Fibroblast of peridontal ligament (primary cell): ENCODE measurements around the gene NUDT19.
A peak's percentile ranks its signal among the peaks of the same experiment; 100 is the strongest.
"Not testable (repeated sequence)": the region's sequence is repeated elsewhere in the genome, so short reads cannot be mapped to it uniquely, and the experiment has no call there.

Experiments
- DNase-seq: peaks from one replicate; pipeline ENCODE4 v3.0.0-alpha.2; 2010; ENCODE audit errors: extremely low read depth

Gene NUDT19

DNA sequence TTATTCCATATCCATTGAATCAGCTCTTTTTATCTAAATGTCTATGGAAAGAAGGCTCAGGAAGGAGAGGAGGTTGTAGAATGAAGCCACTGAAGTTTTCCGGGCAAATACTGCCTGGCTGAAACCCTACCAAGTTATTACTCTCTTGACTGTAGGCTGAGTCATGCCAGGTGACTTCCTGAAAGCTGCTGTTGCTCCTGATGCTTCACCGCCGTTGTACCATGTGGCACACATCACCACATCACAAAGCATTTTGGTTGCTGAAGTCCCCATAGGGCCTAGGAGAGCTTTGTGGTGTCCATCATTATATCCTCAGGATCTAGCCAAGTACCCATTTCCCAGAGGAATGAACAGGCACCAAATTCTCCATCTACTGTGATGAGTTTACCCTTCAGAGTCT lies 16.8 kb downstream of the NUDT19 start:
- DNase-seq = no peak

DNA sequence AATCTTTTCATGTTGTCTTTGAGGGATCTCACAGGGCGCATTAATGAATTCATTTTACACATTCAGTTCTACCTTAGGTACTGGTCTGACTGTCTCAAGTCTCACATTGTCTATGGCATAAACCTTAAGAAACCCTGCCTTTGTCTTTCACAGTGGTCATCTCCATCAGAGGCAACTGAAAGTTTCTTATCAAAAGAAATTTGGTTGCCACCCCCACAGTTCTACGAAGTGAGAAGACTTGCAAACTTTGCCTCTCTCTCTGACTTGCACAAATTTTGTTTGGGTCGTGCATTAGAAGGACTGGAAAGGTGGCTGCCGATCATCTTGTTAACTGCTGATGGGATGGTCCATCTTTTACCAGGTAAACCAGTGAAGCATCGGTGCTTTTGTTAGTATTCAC lies 17.4 kb downstream of the NUDT19 start:
- no peak for DNase-seq

DNA sequence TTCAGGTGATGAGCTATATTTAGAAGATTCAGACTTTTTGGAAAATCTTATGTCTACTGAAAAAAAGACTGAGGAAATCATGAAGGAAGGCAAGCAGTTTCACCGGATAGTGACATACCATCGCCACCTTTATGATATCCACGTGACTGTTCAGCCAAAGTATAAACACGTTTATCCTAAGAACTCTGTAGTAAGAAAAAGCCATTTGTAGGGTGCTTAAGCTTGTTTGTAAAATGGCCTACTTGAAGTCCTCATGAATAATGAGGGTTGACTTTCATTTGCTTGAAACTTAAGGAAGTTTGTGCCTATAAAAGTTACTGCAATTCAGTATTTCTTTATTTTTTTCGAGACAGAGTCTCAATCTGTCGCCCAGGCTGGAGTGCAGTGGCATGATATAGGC lies 20.1 kb downstream of the NUDT19 start:
- no peak for DNase-seq

DNA sequence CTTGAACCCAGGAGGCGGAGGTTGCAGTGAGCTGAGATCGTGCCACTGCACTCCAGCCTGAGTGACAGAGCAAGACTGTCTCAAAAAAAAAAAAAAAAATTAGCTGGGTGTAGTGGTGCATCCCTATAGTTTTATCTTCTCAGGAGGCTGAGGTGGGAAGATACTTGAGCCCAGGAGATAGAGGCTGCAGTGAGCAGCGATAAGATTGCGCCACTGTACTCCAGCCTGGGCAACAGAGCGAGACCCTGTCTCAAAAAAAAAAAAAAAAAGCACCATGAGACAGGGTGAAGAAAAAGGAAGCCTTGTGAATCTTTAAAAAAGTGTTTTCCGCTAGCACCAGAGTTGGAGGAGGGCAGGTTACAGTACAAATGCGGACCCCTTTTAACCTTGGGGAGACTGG lies 24.6 kb downstream of the NUDT19 start:
- DNase-seq = not testable (repeated sequence)

DNA sequence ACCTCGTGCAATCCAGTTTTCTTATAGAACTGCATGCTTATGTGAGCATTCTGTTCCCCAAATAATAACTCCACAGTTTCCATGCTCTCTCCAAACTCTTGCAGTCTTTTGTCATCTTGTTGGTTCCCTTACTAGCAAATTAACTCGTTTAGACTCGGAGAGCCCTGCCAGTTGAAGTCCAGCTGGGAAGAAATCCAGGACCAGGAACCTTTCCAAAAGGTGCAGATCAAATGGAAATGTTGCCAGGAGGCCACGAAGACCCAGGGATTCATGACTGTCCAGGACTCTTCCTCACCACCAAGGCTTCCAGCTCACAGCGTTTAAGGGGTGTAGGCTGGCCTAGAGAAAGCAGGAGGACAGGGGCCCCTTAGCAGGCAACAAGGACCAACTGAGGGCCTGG lies 25.9 kb downstream of the NUDT19 start:
- no peak for DNase-seq

DNA sequence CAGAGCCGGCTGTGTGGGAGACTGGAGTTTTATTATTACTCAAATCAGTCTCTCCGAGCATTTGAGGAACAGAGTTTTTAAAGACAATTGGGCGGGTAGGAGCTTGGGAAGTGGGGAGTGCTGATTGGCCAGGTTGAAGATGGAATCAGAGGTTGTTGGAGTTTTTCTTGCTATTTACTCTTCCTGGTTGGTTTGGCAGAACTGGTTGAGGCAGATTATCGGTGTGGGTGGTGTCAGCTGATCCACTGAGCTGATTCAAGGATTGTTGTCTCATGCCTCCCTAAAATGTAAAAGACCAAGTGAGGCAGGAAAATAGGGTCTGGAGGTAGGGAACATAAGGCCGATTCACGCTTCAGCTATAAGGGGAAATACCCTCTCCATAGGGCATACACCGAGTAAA lies 26.7 kb downstream of the NUDT19 start:
- DNase-seq = no peak

DNA sequence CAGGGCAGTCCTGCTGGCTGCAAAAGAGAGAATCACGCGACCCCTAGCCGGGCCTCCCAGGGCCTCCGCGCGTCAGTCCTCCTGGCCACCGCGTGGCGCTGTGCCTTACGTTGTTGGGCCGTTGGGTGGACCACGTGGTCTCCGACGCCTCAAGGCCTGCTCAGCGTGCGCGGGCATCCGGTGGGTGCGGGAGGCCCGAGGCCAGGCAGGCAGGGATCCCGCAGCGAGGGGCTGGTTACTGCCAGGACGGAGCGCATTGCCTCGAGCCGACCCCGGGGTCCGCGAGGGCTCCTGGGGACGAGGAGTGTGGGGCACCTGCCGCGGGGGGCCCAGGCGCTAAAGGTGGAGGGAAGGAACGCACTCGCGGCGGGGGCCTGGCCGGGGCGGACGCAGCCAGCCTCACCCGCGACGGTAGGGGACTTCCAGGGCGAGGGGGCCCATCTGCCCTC lies 28.0 kb downstream of the NUDT19 start, which contains the start of gene TDRD12:
TDRD12 (plus strand) TSS at position 157 of the 449 bp plus-strand sequence. CDS start 306 bp downstream, outside the sequence.
- no peak for DNase-seq

DNA sequence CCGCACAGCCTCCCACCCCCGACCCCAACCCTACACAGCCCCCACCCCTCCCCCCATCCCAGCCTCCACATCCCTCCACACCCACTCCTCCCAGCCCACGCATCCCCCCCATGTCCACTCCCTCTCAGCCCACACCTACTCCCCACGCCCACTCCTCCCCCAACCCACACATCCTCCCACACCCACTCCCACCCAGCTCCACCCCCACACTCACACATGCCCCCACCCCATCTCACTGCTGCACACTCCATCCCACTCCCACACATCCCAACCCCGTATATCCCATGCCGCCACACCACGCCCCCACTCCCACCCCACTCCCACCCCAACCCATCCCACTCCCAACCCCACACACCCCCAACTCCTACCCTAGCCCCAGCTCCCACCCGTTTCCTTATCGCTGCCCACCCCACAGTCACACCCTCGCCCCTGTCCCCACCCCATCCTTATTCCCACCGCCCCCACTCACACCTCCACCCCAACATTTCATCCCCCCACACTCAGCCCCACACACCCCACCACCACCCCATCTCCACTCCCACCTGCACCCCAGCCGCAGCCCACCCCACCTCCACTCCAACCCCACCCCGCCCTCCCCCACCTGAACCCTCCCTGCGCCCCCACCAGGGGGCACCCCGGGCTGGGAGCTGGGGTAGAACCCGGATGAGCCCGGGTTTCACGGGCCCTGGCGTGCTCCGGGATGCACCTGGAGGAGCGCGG lies 28.8 kb downstream of the NUDT19 start:
- no peak for DNase-seq

DNA sequence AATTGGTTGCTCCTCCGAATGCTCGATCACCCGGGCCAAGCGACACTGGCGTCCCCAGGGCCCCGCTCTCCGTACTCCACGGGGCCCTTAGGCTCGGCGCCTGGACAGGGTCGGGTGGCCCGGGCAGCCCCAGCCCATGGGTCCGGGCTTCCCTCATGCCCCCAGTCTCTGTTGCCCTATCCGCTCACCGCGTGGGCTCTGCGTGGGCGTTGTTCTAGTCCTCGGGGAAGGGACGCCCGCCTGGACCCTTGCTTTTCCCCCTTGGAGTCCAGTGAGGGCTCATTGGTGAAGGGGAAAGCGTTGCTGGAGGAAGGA lies 29.3 kb downstream of the NUDT19 start:
- DNase-seq = no peak

DNA sequence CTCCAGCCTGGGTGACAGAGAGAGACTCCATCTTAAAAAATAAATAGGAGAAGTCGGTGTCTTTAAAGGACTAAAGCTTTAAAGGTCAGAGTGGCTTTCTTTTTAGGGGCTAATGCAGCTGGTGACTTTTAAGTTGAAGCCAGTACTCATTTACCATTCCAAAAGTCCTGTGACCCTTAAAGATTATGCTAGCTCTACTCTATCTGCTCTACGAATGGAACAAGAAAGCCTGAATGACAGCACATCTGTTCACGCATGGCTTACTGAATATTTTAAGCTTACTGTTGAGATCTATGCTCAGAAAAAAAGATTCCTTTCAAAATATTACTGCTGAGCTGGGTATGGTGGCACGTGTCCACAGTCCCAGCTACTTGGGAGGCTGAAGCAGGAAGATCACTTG lies 44.3 kb downstream of the NUDT19 start:
- DNase-seq = no peak

DNA sequence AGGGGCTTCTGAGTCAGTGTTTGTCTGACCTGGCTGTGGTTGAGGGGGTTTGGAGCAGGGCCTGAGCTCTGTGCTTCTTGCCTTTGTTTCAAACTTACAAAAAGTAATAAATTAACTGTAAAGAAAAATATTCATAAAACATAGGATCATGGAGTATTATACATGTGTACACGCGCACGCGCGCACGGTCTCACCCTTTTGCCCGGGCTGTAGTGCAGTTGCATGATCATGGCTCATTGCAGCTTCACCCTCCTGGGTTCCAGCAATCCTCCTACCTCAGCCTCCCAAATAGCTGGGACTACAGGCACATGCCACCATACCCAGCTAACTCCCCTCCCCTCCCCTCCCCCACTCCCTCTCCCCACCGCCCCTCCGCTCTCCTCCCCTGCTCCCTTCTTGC lies 51.4 kb downstream of the NUDT19 start:
- no peak for DNase-seq

DNA sequence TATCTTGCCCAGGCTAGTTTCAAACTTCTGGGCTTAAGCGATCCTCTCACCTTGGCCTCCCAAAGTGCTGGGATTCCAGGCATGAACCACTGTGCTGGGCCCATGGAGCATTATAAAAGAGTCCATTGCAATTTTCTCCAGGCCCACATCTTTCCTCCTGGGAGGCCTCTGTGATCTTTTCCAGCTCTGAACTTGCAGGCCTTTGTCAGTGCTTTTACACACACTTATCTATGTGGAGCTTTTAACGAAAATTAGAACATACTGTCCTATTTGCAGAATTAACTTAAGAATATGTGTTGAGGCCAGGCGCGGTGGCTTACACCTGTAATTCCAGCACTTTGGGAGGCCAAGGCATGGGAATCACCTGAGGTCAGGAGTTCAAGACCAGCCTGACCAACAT lies 51.8 kb downstream of the NUDT19 start:
- DNase-seq = no peak

DNA sequence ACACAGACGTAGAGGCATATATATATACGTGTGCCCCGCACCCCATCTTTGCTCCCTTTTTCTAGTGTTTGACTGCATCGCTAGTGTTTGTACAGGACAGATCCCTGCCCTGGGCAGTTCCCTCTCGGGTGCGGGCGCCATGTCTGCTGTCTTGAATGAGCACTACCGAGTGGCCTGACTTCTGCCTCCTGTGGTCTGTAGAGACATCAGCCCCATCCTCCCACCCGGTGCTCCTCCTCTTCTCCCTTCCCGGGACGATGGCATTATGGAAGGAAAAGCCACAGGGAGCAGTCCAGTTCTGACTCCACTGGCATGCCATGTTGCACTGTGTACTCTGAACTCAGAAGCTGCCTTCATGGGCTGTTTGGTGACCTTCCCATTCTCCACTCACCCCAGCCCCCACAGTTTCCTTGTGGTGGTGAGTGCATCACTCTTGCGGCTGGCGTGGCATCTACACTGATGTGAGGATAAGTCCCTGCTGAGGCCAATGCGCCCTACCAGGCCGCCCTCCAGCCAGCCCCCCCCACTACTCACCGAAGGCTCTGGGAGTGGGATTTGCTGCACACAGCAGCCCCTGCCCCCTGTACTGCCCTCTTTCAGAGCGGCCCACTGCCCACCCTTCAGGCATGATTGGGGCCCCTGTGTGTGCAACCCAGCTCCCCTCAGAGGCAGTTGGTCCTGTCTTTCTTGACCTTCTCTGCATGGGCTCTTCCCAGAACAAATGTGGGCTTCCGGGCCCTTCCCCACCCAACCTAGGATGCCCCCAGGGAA lies 53.1 kb downstream of the NUDT19 start:
- DNase-seq = no peak

DNA sequence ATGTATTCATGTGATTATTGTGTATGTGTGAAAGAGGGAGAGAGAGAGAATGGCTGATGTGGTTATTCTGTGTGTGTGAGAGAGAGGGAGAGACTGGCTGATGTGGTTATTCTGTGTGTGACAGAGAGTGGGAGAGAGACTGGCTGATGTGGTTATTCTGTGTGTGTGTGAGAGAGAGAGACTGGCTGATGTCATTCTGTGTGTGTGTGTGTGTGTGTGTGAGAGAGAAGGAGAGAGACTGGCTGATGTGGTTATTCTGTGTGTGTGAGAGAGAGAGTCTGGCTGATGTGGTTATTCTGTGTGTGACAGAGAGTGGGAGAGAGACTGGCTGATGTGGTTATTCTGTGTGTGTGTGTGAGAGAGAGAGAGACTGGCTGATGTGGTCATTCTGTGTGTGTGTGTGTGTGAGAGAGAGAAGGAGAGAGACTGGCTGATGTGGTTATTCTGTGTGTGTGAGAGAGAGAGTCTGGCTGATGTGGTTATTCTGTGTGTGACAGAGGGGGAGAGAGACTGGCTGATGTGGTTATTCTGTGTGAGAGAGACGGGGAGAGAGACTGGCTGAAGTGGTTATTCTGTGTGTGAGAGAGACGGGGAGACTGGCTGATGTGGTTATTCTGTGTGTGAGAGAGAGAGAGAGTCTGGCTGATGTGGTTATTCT lies 54.1 kb downstream of the NUDT19 start:
- peak; percentile 5 for DNase-seq

DNA sequence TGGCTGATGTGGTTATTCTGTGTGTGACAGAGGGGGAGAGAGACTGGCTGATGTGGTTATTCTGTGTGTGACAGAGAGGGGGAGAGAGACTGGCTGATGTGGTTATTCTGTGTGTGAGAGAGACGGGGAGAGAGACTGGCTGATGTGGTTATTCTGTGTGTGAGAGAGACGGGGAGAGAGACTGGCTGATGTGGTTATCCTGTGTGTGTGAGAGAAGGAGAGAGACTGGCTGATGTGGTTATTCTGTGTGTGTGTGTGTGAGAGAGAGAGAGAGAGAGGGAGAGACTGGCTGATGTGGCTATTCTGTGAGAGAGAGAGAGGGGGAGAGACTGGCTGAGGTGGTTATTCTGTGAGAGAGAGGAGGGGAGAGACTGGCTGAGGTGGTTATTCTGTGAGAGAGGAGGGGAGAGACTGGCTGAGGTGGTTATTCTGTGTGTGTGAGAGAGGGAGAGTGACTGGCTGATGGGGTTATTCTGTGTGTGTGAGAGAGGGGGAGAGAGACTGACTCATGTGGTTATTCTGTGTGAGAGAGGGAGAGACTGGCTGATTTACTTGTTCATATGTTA lies 55.1 kb downstream of the NUDT19 start:
- peak; percentile 4 for DNase-seq

DNA sequence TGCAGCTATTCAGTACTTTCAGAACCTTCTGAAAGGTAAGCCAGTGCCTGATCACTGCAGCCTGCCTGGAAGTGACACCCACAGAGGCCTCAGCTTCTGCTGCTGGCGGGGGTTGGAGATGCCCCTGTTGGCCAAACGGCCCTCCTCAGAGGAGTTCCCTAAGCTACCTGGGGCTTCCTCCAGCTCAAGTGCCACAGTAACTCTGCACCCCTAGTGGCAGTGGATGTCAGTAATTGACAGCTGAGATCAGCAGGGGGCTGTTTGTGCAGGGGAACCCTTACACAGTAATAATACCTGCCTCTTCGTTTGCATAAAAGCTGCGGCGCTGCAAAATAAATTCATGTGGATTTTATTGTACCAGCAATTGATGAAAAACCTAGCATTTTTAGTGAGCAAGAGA lies 56.9 kb downstream of the NUDT19 start:
- no peak for DNase-seq

DNA sequence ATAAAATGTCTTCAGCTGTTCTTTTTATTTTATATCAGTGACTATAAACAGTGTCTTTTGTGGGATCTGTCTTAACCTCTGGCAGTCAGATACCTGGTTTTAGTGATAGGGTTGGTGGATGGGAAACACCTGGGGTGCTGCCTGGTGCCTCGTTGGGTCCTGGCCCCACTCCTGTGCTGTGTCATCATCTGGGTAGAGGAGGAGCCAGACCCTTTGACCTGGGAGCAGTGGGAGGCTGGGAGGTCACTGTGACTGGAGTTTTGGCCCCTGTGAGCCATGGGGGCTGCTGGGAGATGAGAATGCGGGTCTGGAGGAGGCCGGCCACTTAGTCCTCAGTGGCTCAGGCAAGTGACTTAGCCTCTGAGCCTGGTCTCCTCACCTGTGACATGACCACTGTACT lies 57.3 kb downstream of the NUDT19 start:
- DNase-seq = no peak

DNA sequence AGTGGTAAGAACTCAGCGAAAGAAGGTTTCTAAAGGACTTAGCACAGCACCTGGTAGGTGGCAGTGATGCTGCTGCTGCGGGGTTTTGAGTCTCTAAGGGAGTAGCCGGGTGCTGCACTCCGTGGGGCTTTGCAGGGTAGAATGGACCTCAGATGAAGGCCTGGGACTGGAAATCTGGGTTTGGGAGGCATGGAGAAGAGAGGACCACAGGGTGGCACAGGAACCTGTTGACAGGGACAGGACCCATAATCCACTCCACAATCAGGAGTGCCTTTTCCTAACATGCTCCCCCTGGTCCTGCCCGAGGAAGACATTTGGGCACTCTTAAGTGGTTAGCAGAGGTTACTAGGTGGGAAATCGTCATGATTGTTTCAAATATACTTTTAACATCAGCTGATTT lies 57.7 kb downstream of the NUDT19 start:
- DNase-seq = no peak

DNA sequence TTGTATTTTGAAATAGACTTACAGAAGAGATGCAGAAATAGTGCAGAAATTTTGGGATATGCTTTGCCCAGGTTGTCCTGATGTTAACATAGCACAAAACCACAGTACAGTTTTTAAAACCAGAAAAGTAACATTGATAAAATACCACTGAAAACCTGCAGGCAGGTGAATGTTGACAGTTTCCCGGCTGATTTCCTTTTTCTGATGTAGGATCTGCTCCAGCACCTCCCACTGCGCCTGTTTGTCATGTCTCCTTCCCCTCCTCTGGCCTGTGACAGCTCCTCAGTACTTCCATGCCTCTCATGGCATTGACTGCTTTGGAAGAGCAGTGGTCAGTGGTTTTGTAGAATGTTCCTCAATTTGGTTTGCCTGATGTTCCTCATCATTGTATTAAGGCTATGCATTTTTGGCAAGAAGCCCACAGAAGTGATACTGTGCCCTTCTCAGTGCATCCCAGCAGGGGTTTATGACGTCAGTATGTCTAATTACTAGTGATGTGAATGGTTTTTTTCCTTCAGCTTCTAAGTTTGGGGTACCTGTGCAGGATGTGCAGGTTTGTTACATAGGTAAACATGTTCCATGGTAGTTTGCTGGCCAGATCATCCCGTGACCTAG lies 58.9 kb downstream of the NUDT19 start:
- no peak for DNase-seq

DNA sequence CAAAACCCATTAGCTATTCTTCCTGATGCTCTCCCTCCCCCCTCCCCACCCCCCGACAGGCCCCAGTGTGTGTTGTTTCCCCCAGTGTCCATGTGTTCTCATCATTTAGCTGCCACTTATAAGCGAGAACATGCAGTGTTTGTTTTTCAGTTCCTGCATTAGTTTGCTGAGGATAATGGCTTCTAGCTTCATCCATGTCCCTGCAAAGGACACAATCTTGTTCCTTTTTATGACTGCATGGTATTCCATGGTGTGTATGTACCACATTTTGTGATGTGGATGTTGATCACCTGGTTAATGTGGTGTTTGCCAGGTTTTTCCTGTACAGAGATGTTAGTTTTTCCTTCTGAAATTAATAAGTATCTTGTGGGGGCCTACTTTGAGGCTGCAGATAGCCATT lies 59.4 kb downstream of the NUDT19 start:
- no peak for DNase-seq

DNA sequence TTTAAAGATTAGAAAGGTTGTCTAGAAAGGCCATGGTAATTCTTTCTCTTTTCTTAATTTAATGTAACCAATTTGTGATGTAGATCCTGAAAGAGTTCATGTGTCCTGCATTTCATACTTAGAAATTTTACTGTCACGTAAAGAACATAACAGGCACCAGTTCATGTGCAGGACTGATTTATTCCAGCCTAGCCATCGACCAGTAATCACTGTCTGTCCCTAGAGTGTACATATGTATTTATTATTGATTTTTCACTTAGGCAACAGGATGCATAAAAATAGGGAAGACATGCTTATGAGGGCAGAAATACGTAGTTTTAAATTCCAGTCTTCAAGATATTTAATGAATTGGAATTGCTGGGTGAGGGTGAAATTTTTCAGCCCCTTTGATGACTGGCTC lies 65.6 kb downstream of the NUDT19 start:
- DNase-seq = no peak
